Measurements from ENCODE around the gene KRTAP7-1.

KRTAP7-1 gene, protein sequence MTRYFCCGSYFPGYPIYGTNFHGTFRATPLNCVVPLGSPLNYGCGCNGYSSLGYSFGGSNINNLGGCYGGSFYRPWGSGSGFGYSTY

DNA sequence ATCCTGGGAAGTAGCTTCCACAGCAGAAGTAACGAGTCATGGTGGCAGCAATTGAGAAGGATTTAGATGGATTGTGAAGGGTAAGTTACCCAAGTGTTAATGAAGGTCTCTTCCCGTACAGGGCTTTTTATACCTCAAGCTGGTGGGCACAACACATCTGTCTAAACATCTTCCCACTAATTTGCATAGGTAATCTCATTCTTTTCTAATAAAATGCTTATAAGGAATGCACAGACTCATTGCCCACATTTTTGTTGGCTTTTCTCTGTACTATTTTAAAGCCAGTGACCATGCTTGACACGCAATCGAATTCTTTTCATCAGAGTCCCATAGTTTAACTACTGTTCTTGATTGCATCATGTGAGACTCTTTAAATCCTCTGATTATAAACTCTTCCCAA is at the start of gene KRTAP7-1:
KRTAP7-1 (minus strand) TSS at position 101 of the 400 bp plus-strand sequence; CDS start at position 40, 61 bp downstream.
- no peak for DNase-seq

DNA sequence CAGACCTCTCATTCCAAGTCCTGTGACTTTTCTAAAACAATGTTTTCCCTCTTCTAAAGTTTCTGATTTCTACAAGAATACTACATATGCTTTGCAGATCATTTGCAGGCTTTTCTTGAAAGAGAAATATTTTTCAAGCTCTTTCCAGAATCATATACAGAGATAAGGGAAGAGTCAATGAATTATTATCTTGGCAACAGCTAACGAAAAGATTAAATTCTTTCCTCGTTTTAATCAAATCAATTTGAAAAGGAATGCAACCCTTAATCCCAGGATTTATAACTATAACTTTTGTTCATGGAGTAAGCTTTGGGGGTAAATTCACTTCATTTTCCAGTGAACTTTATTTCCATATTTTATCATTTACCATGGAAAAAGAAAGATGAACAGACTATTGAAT is 45.0 kb upstream of the KRTAP7-1 start:
- DNase-seq = no peak

DNA sequence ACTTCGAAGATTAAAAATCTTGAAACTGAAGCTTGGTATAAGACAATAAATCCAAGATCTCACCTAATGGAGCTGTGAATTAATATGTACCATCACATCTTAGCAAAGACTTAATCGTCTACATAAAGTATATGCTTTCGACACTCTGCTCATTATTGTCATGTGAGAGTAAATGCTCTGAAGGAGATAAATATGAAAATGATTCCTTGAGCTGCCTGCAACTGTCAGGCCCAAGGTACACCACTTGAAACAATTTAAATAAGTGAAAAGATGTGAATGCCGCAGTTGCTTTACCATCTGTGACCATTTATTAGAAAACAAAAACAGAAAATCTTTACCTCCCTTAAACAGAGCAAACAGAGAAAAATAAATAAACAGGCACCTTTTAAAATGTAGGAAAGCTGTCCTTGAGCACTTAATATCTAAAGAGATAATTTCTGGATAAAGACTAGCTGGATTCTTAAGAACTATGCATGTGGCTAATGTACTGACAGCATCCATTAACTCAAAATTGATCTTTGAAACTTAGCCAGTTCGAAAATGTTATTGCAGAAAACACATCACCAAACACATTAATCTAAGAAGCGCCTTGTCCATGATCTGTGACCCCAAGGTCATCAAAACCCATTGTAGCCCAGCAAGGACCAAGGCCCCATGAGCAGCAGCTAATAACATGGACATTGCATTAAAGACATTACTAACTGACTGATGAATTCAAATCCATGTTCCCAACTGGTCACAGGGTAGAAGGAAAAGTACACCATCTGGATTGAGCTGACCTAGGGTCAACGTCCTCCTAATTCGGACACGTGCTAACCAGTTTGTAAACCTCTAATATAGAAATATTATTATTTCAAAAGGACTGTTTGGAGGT is 18.3 kb upstream of the KRTAP7-1 start:
- DNase-seq = no peak

DNA sequence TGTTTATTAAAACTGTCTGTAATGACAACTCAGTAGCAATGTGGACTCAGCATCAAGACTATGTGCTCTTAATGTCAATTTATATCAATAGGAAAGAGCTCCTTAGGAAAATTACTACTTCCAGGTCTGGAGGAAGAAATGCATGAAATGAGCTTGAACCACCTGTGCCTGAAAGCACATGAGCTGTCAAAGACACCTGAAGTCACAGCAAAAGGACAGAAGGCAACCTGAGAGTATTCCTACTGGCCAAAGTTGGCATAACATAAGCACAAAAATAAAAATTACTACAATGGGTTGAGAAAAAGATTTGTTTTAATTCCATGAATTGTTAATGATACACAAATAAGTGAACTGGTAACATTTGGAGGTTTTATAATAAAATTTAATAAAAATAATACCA is 13.4 kb upstream of the KRTAP7-1 start:
- no peak for DNase-seq

DNA sequence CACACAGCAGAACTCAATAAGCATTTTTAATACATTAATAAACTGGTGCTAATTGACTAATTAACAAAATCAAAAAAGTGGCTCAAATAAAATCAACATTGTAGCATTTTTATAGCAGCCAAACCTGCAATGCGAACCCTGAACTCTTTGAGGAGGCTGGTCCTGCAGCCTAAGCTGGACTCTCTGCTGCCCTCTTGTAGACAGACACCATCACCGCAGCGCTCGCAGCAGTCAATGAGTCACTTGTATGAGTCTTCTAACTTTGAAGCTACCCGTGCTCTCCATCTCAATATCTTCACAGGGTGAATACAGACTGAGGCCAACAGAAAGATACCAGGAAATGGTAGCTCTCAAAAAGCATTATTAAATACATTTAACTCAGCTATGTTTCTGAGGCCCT is 9.7 kb upstream of the KRTAP7-1 start:
- DNase-seq = no peak

DNA sequence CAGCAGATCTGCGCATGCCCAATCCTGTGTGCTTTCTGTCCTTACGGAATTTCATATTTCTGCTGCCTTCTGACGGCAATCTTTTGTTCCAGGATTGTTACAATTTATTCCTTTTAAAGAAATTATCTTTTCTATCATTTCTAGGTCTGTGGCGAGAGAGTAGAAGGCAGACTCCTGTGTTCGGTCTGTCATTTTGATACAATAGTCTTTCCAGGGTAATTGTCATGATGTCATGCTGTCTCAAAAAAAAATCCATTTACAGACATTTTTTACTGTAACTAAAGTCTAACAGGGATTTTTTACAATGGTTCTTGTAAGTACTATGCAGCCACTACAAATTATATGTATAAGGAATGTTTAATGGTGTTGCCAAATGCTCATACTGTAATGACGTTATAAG is 9.0 kb upstream of the KRTAP7-1 start:
- DNase-seq = no peak

DNA sequence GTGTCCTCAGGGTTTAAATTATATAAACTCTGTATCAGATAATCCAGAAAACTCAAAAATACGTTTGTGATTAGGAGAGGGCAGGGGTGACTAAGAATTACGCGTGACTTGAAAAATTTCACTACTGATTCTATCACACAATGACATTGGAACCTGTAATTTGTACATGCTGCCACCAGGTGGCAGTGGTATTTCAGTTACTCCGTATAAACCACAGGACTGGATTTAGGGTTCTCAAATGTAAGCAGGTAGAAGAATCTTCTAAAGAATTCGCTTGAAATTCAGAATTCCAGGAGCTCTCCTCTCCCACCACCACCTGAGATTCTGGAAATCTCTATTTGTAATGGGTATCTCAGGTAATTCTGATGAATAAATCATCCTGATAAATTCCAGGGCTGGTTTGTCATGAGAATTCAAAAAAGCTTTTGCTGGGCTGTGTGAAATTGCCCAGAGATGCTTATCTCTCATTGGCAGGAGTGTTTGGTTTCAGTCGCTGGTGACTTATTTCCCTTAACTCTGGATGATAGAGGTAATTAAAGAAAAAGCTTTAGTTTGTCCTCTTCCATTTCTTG is 1.7 kb upstream of the KRTAP7-1 start:
- DNase-seq = no peak

DNA sequence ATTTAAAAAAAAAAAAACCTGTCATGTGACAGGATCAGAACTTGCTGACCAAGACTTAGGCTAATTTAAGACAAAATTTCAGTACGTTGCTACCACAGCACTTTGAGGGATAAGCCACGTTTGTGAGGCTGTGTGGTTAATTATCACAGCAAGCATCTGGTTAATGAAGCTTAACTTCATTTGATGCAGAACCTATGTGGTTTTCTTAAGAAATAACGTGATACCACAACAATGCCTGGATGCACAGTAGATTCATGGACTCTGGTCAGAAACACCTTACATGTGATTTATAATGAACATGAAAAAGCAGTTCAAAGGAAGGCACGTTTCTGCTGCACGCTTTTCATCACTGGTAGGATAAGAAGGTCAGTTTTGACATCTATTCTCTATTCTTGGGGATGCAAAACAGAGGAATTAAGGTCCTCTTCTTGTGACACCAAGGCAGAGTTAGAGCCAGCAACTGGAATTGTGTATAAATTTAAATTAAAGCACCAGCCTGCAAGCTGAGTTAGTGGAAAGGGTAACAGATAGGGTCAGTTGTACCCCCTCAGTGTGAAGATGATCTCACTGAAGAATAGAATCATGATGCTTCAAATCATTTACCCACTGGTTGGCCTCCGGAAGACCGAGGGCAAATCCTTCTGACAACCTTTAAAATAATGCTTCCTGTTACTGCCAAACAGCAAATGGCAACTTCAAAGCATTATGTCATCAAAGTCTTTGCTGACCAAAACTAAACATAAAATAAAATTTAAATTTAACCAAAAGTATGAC is 10.5 kb downstream of the KRTAP7-1 start:
- DNase-seq = no peak

DNA sequence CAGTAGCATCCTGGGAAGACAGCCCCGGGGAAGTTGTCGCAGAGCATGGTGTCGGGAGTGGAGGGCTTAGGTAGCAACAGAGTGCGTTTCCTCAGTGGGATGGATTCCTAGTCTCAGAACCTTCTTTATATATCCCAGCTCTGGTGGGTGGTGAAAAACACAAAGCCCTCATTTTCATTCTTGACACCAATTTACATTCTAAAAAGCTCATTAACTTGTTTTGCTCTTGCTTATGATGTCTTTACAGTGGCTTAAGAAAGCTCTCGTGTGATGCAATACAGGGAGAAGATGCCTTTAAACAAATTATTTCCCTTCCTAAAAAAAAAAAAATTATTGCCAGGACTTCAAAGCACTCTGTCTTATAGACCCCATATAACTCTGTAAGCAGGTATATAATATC is 16.4 kb downstream of the KRTAP7-1 start, which contains the start of gene KRTAP8-1:
KRTAP8-1 (minus strand) TSS at position 101 of the 400 bp plus-strand sequence; CDS start at position 47, 54 bp downstream.
- no peak for DNase-seq

DNA sequence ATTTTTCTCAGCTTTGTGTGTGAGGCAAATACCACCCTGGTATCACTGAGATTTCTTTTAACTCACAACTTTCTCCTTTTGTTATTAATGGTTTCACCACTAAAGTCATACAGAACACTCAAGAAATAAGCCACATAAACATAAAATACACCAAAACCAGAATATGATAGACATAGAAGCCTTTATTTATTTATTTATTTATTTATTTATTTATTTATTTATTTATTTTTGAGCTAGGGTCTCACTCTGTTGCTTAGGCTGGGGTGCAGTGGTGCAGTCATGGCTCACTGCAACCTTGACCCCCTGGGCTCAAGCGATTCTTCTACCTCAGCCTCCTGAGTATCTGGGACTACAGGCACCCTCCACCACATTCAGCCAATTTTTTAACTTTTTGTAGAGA is 29.0 kb downstream of the KRTAP7-1 start:
- DNase-seq = no peak

DNA sequence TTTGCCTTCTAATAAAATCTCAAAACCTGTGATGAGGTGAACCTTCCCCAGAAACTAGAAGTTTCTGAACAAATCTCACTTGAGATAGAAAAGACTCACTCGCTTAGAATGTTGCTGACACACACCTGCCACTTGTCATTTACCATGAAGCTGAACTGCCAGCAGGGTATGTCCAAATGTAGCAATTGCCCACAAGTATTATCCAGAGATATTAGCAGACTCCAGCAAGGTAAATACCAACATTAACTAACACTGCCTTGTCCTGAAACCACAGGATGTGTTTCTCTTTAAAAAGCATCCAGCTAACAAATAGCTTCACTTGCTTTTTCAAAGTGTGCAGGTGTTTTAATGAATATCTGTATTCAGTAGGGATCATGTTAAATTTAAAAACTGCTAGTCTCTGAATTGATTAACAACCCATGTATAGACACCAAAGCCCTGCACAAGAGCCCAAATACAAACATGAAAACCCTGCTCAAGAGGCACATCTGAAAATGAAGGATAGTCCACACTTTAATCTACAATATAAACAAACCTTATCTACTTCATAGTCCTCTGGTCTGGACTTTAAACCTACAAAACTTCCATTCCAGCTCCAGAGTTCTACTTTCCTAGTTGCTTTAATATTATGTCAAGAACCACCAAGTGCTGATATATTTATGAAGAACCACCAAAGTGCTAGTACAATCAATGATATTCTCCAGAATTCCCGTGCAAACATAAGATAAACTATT is 35.8 kb downstream of the KRTAP7-1 start:
- DNase-seq = no peak

DNA sequence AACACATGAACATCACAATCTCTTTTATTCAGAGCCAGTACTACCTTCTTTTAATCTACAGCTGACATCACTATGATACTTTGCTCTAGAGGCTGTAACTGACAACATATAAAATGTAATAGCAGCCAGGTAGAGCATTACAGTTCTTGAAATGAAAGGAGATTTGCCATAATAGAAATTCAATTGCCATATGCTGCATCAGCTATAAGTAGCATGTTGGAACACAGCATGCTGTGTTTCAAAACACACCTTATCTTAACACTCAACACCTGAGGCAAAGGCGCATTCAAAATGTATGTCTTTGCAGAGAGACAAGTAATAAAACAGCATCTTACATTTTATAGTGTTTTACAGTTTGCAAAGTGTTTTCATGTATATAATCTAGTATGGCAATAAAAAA is 50.3 kb downstream of the KRTAP7-1 start:
- DNase-seq = no peak
